Measurements from ENCODE around the gene CDX2. TPM values are rescaled to one million over a fixed set of nuclear protein-coding genes. Genes with fewer than 3 reads are reported as not detected.

The CDX2 gene
- total and polyA plus RNA-seq, 2 donors (not counting 1 experiment from before 2014, with no cell fraction given) = not detected

GRCh38 chr13:27973961-27974662, 5.0 kb upstream of the CDX2 start:
- WGBS (ENCODE audit: insufficient coverage) = 22% methylated on average over 2 of the region's 7 CpGs

DNA sequence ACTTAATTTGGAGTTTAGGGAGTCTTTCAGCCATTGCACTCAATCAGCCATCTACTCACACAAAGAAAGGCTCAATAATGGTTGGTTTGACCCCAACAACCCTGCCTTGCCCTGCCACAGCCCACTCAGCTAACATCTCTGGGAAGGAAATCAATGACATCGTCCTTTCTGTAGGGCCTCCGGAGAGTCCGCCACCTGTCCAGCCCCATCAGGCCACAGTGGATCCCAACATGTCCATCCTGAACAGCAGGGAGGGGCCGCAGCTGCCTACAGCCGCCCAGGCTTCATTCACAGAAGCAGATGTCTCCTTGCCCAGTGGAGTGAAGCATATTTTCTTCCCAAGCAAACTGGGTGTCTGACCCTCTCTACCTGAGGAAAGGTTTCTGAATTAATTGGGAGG, 4.2 kb upstream of the CDX2 start:
- DNase-seq (no peak), ATAC-seq (ENCODE audit: low read depth) (no peak)
- TF ChIP-seq EZH2 (IDR thresholded peaks at IDR 0.05; ENCODE audit: borderline replicate concordance, insufficient read depth, low read depth, low read length, poor library complexity, severe bottlenecking) = no peak
- TF ChIP-seq, protein P1, sequence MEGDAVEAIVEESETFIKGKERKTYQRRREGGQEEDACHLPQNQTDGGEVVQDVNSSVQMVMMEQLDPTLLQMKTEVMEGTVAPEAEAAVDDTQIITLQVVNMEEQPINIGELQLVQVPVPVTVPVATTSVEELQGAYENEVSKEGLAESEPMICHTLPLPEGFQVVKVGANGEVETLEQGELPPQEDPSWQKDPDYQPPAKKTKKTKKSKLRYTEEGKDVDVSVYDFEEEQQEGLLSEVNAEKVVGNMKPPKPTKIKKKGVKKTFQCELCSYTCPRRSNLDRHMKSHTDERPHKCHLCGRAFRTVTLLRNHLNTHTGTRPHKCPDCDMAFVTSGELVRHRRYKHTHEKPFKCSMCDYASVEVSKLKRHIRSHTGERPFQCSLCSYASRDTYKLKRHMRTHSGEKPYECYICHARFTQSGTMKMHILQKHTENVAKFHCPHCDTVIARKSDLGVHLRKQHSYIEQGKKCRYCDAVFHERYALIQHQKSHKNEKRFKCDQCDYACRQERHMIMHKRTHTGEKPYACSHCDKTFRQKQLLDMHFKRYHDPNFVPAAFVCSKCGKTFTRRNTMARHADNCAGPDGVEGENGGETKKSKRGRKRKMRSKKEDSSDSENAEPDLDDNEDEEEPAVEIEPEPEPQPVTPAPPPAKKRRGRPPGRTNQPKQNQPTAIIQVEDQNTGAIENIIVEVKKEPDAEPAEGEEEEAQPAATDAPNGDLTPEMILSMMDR (IDR thresholded peaks at IDR 0.05) = no peak
- Mint-ChIP-seq H3K4me1 (peaks cover 32% of the 10 kb centered on the region), H3K4me3 (no peak overlapping the region), H3K27me3 (peaks cover 70% of the 10 kb centered on the region), H3K9me3 (ENCODE audit: insufficient read depth) (no peaks in the 10 kb centered on the region), H3K27ac (no peak overlapping the region)
- intact Hi-C loops (cut with micrococcal nuclease) = no loop called here
- Histone ChIP-seq H3K4me2 (replicated peaks; ENCODE audit: low read depth, low read length, poor library complexity, severe bottlenecking) (no peak overlapping the region), H3K4me3 (ENCODE audit: control extremely low read depth in 1 of 5, extremely low read depth in 1 of 5, insufficient read depth in 1 of 5, low read depth in 2 of 5, low read length in 4 of 5) (no peak overlapping the region), H3K27me3 (replicated peaks in 1 of 4; ENCODE audit: control extremely low read depth in 1 of 4, control insufficient read depth in 3 of 4, insufficient read depth in 4 of 4, low read length in 3 of 4) (peaks cover 0 to 87% (median 58%) of the 10 kb centered on the region in 4 experiments), H3K27ac (ENCODE audit: low read length in 2 of 2) (no peak overlapping the region), H2AFZ (ENCODE audit: insufficient read depth, low read depth, low read length, poor library complexity, severe bottlenecking) (no peak overlapping the region), H3K4me1 (ENCODE audit: control insufficient read depth in 2 of 2, insufficient read depth in 2 of 2, low read length in 2 of 2) (peaks cover 42 to 49% of the 10 kb centered on the region in 2 donors), H3K36me3 (replicated peaks in 1 of 2; ENCODE audit: control extremely low read depth in 1 of 2, control insufficient read depth in 1 of 2, extremely low read depth in 1 of 2, insufficient read depth in 2 of 2, low read length in 1 of 2) (no peaks in the 10 kb centered on the region), H3K9ac (ENCODE audit: low read length) (no peak overlapping the region), H3K9me3 (ENCODE audit: control extremely low read depth in 1 of 3, control insufficient read depth in 2 of 3, insufficient read depth in 1 of 3, low read length in 2 of 3) (peaks cover 0 to 33% (median 0%) of the 10 kb centered on the region in 3 donors), H3K79me2 (ENCODE audit: control insufficient read depth, insufficient read depth, low read length) (no peaks in the 10 kb centered on the region), H4K20me1 (ENCODE audit: control insufficient read depth, insufficient read depth, low read length, poor library complexity, severe bottlenecking) (no peaks in the 10 kb centered on the region)
- 61% methylated on average over 5 of the region's 5 CpGs for WGBS (ENCODE audit: insufficient coverage)
- CTCF ChIA-PET = interaction anchor here (1.2 to 2.9 kb wide), 3 partner anchors 11 to 611 kb away, joined by 4 to 14 read pairs (median 5); no protein-coding TSS in a partner anchor
- POLR2A ChIA-PET = no interaction called here

More at GRCh38 chr13:27973961-27974662, 5.0 kb upstream of the CDX2 start:
- H3K27ac Mint-ChIP-seq = no peak overlapping the region
- Histone ChIP-seq H3K79me2 (ENCODE audit: control insufficient read depth, insufficient read depth, low read length) (no peaks in the 10 kb centered on the region), H2AFZ (ENCODE audit: insufficient read depth, low read depth, low read length, poor library complexity, severe bottlenecking) (no peak overlapping the region), H3K4me3 (ENCODE audit: control extremely low read depth in 1 of 5, extremely low read depth in 1 of 5, insufficient read depth in 1 of 5, low read depth in 2 of 5, low read length in 4 of 5) (no peak overlapping the region), H4K20me1 (ENCODE audit: control insufficient read depth, insufficient read depth, low read length, poor library complexity, severe bottlenecking) (no peaks in the 10 kb centered on the region), H3K36me3 (replicated peaks in 1 of 2; ENCODE audit: control extremely low read depth in 1 of 2, control insufficient read depth in 1 of 2, extremely low read depth in 1 of 2, insufficient read depth in 2 of 2, low read length in 1 of 2) (no peaks in the 10 kb centered on the region), H3K9ac (ENCODE audit: low read length) (no peak overlapping the region), H3K27ac (ENCODE audit: low read length in 2 of 2) (no peak overlapping the region), H3K27me3 (replicated peaks in 1 of 4; ENCODE audit: control extremely low read depth in 1 of 4, control insufficient read depth in 3 of 4, insufficient read depth in 4 of 4, low read length in 3 of 4) (peaks cover 0 to 86% (median 62%) of the 10 kb centered on the region in 4 experiments), H3K9me3 (ENCODE audit: control extremely low read depth in 1 of 3, control insufficient read depth in 2 of 3, insufficient read depth in 1 of 3, low read length in 2 of 3) (peaks cover 0 to 26% (median 0%) of the 10 kb centered on the region in 3 donors), H3K4me1 (ENCODE audit: control insufficient read depth in 2 of 2, insufficient read depth in 2 of 2, low read length in 2 of 2) (peaks cover 42 to 49% of the 10 kb centered on the region in 2 donors), H3K4me2 (replicated peaks; ENCODE audit: low read depth, low read length, poor library complexity, severe bottlenecking) (no peak overlapping the region)
- no peak overlapping the region for H3K4me3 Mint-ChIP-seq
- DNase-seq (no peak), ATAC-seq (ENCODE audit: low read depth) (no peak)
- peaks cover 36% of the 10 kb centered on the region for H3K4me1 Mint-ChIP-seq
- ChIA-PET POLR2A (no interaction called here), CTCF (interaction anchor here (0.5 to 2.9 kb wide), 6 partner anchors 10 to 612 kb away, joined by 3 to 14 read pairs (median 4); no protein-coding TSS in a partner anchor)
- H3K9me3 Mint-ChIP-seq (ENCODE audit: insufficient read depth) = no peaks in the 10 kb centered on the region
- H3K27me3 Mint-ChIP-seq = peaks cover 76% of the 10 kb centered on the region
- TF ChIP-seq, protein P1 (IDR thresholded peaks at IDR 0.05) = no peak
- no peak for TF ChIP-seq EZH2 (IDR thresholded peaks at IDR 0.05; ENCODE audit: borderline replicate concordance, insufficient read depth, low read depth, low read length, poor library complexity, severe bottlenecking)
- intact Hi-C loops (cut with micrococcal nuclease) = no loop called here

Data from B cell (primary cell).